ENCODE results near the gene SESN1.
"Not testable (repeated sequence)": the region's sequence is repeated elsewhere in the genome, so short reads cannot be mapped to it uniquely, and the experiment has no call there.

The SESN1 gene

DNA sequence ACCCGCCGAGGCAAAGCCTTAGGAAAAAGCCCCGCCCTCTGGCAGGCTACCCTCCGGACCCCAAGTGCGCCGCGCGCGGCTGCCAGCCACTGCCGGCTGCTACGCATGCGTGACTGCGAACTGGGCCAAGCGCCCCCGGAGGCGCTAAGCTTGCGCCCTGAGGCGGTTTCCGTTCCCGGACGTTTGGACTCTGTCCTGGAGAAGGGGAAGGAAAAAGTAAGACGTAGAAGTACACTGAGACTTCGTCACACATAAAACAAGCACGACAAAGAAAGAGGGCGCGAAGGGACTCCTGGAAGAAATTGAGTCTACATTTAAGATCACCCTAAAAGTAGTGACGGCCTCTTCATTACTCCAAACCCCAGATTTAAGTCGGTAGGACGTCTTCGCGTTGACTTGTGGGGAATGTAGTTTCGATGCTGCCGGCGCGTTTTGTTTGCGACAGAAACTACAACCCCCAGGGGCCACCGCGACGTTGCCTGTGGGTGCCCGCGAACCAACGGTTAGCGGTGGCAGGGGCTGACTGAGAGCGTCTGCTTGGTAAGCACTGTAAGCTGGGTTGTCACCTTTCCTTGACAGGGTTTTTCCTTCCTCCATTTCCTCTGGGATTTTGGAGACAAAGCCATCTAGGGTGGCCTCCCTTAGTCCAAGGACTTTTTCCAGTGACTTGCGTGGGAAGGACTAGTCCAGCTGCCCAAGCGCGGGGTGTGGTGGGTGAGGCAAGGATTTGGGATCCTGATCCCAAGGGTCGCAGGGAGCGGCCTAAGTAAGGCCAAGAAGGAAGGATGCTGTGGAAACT, 589 bp upstream of the SESN1 start, which contains the start of gene CEP57L1:
CEP57L1 (plus strand) TSS at position 472 of the 799 bp plus-strand sequence. CDS start 49,715 bp downstream, outside the sequence.
- peak; percentile 77 for DNase-seq (ENCODE audit: low read depth)

DNA sequence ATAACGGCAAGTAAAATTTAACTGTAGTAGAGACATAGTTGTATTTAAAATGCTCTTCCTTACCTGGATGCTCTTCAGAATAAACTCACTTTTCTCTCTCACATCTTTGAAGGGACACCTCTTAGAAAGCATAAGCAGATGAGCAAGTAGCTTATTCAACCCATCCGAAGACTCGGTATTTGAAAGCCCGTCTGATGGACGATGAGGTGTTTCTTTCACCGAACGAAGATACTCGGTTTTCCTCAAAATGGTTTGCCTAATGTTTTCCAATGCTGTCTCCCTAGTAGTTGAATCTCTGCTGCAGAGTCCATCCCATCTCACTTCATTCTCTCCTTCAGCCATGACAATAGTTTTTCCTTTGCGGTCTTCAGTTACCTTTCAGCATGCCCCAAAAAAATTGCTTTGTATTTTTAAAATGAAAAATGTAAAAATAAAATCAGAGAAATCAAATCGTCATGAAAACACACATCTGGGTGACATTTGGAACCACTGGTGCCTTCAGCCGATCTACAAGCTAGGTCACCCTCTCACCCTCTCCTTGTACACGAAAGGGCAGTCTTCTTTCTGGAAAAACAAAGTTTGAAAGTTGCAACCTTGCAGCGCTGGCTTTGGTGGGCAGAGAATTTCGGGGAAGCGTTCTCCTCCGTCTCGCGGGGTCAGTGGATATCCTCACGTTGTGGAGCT, 772 bp downstream of the SESN1 start:
- no peak for DNase-seq (ENCODE audit: low read depth)

DNA sequence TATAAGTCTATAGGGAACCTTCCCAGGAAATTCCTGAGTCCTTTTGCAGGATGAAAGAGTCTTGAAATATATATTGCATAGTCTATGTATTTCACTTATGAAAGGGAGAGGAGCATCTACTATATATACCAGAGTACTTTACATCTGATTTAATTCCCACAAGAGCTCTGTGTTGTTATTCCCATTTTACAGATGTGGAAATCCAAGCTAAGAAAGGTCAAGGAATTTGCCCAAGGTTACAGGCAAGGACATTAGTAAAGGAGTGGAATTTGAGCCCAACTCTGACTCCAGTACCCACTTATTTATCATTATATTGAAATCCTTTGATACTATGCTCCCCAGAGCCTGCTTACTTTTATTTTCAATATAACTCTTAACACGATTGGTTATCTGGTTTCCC, 2.6 kb downstream of the SESN1 start:
- DNase-seq (ENCODE audit: low read depth), result no peak

DNA sequence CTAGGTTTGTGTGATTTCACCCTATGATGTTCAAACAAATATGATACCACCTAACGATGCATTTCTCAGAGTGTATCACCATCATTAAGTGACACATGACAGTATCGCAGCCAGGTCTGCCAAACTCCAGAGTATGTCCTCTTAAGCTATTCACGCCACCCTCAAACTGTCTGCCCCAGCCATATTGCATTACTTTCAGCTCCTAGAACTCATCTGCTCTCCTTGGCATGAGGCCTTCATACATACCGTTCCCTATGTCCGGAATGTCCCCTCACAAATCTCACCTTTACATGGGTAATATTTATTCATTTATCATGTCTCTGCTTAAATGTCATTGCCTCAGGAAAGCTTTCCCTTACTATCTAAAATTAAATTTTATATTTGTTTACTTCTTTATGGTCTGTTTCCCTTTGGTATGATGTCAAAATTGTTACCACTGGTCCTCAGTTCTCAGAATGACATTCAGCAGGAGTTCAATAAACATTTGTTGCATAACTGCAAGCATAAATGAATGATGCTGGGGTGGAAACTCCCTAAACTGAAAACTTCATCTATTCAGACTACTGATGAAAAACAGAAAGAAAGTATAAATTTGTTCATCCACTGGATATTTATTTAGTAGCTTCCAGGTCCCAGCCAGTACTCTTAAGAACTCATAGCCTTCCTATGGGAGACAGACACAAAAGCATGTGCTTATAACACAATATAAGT, 3.2 kb downstream of the SESN1 start:
- no peak for DNase-seq (ENCODE audit: low read depth)

DNA sequence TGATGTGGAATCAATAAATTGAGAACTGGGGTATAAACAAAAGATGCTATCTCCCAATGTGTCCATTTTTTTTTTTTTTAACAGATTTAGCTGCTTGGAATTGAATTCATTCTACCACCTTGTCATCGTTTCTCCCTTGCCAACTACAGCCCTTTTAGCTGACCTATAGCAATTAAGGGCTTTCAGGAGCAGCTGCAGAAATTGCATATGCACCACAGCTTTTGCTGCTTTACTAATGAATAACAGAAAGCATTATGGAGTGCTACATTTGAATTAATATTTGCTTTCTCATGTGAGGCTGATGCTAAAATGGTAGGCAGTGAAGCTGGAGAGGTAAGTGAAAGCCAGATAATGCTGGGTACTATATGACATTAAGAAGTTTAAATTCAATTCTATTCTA, 5.7 kb downstream of the SESN1 start:
- no peak for DNase-seq (ENCODE audit: low read depth)

DNA sequence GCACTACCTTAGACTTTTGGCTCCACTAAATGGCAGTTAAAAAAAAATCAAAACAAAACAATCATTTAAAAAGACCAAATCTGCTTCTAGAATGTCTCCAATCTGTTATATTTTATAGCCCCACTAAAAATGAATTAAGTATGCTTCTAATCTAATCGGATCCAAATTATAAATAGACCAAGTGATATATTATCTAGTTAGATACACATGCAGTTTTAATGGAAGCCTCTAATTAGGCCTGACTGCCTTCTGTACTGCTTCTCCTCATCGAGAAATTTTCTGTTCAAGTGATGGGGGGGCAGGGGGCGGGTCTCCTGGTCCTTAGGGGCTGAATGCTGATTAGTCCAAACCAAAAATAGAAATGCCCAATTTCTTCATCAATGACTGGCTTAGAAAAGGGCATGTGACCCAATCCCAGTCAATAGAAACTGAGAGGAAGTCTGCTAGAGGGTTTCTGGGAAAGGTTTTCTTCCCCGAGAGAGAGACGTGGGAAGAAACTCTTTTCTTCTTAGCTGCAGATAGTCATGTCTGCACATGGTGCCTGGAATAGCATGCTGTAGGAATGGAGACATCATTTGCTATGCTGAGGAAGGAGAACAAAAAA, 6.9 kb downstream of the SESN1 start:
- no peak for DNase-seq (ENCODE audit: low read depth)

DNA sequence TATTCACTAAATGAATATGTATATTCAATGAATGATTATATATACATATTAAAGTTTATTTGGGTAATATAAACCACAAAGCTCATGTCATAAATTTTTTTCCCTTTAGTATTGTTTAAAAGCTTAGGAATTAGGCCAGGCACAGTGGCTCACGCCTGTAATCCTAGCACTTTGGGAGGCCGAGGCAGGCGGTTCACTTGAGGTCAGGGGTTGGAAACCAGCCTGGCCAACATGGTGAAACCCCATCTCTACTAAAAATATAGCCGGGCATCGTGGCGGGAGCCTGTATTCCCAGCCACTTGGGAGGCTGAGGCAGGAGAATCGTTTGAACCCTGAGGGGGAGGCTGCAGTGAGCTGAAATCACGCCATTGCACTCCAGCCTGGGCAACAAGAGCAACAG, 10.5 kb downstream of the SESN1 start:
- DNase-seq (ENCODE audit: low read depth), result not testable (repeated sequence)

DNA sequence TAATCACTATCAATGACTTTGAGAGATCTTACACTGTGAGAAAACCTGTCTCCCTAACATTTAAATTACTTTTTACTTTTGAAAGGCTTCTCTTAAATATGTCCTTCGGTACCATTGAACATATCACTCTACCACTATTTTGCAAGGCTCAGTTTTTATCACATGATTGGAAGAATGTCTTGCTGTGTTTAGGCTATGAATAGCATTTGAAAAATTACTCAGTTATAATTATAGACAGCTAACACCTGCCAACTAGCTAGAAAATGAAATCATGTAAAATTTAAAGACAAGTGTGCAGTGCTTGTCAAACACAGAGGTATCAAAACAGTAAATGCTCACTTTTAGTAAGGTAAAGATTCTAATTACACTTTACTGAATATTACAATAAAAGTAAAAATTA, 11.0 kb downstream of the SESN1 start:
- no peak for DNase-seq (ENCODE audit: low read depth)

DNA sequence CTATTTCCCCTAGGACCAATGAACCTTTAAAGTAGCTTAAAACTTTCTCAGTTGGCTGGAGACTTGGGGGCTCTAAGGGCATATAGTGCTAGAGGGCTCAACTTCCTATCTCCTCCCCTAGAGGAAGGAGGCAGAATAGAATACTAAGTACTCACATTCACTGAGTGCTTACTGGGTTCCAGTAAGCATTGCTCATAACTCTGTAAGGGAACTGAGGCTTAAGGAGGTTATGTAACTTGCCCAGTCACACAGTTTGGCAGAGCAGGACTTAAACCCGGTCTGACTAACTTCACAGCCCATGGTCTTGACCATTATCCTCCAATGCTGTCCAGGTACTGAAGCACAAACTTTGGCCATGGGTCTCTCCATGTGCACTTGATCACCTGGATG, 12.5 kb downstream of the SESN1 start:
- no peak for DNase-seq (ENCODE audit: low read depth)

DNA sequence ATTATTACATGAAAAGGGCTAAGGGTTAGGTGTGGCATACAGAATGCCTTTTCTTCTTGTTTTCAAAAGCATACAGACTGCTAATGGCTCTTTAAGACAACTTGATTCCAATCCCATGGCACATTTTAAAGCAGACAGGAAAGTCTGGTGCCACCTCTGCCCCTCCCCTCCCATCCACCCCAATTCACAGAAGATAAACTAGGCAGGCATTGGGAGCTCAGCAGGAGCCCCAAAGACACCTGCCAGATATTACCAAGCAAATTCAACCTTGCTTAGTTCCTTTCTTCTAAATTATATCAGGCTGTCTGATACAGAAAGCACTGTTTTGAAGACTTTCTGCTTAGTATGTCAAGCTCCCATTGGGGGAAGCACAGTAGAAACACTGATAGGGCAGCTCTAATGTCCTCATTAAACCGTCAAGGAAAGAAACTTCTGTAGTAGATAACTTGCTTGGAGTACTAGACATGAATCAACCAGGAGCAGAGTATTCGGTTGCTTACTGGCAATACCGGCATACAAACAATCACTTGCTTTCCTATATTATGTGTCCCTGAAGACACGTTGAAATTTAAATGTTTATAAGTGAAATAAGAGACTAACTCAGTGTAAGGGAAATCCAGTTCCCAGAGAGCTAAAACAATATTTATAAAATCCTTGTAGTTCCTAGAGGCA, 13.0 kb downstream of the SESN1 start:
- DNase-seq (ENCODE audit: low read depth), result no peak

DNA sequence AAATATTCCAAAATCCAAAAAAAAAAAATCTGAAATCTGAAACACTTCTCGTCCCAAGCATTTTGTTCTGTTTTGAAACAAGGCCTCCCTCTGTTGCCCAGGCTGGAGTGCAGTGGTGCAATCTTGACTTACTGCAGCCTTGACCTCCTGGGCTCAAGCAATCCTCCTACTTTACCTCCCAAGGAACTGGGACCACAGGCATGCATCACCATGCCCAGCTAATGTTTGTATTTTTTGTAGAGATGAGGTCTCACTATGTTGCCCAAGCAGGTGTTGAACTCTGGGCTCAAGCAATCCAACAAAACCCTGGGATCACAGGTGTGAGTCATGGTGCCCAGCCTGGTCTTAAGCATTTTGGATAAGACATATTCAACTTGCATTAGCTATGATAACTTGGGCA, 13.6 kb downstream of the SESN1 start:
- DNase-seq (ENCODE audit: low read depth), result no peak

DNA sequence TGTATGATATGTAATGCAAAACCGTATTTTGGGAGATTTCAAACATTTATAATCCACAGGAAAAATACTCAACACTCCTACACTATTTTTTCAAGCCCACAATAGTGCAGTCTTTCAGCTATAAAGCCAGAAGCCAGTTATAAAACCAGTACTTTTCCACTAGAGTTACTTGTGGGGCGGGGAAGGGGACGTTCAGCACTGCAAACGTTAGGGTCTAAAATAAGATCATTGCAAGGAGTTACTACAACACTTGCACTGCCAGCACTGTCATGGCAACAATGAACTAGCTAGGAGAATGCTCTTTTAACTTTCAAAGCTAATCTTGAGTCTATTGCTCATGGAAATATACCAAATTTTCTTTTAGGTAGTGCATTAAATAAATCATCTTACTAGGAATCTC, 14.7 kb downstream of the SESN1 start:
- no peak for DNase-seq (ENCODE audit: low read depth)

DNA sequence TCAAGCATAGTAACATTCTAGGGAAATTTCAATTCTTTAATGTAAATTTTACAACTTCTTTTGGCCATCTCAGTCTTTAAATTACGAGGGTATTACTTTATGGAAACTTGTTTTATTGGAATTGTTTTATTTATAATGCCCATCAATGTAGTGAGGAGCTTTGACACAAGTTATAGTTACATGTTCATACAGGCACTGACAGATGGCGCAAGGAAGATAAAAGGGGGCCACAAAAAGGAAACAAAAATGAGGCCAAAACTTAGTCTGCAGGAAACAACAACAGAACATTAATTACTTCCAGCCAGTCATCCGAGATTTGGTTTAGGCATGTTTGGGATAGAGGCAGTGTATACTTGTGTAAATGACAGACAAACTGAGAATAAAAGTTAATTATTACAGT, 18.3 kb downstream of the SESN1 start:
- no peak for DNase-seq (ENCODE audit: low read depth)

DNA sequence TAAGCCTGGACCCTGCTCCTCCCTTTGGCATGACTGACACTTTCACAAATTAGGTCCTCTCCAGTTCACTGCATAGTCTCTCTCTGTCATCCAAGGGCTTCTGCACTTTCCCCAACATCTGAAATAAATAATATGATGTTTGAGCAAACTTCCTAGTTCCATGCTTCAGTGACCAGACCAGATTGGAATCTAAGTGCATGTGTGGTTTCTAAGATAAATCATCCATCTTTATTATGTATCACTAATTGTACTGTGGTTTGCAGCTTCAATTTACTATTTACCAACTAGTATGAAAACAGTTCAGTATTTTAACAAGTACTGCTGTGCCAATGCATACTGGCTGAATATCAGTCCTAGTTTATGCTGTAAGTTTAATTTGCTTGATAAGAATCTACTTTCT, 18.7 kb downstream of the SESN1 start:
- no peak for DNase-seq (ENCODE audit: low read depth)

DNA sequence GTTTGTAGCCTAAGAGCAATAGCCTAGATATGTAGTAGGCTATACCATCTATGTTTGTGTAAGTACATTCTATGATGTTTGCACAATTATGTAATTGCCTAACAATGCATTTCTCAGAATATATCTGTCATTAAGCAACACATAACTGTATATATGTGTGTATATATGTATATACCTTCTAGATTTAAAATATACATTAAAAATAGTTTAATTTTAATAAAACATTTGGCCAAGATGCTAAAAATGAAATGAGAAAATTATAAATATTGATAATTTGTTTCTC, 20.6 kb downstream of the SESN1 start:
- DNase-seq (ENCODE audit: low read depth), result no peak

DNA sequence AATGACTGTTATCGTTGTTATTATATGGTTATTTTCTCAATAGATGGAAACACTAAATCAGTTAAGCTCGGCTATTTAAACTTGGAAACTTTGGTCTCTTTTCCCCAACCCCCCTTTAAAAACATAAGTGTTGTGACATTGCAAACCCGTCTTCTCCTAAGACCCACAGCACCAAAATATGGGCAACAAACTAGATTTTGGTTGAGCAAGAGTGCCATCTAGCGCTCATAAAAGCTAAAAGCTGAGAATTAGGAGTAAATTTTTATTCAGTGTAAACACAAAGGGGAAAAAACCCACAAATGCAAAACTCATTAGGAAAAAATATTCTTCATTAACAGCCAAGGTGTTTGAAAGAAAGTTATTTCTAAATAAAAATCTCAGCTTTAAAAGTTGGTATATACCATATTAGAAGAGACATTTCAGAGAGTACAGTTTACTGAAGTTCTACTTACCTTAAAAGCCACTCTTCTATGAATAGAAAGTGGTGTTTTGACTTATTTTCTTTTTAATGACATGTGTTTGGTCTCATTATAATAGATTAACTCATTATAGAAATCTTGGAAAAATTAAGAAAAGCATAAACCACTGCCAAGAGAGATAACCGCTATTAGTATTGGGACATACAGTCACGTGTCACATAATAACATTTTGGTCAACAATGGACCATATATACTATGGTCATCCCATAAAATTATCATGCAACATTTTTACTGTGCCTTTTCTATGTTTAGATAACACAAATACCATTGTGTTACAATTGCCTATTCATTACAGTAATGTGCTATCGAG, 21.1 kb downstream of the SESN1 start:
- no peak for DNase-seq (ENCODE audit: low read depth)

DNA sequence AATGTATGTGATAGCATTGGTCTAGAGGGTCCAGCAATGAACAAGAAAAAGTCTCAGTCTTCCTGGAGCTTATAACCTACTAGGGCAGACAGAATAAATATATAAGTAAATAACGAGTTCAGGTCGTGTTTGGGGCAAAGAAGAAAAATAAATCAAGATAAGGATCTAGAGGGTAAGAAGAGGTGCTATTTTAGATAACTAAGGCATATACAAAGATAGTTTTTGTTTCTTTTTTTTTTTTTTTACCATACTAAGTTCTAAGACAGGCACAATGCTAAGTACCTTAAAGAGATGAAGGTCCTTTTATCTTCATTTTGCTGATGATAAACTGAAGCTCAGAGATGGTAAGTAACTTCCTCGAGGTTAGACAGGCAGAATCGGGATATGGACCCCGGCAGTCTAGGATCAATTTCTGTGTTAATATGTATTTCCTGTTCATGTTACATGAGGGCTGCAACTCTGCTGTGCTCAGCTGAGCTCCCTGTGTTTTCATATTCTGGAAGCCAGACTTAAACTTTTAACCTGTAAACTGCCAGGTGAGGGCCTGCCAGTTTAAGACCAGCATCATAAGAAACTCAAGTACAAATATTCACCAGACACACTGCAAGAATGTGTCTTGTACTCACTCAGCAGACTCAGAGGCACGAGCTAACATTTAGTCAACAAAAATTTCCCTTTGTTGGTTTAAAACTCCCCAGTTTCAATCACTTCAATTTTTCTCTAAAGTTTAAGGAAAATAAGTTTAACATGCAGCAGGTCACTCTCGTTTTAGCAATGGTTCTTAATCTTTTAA, 23.3 kb downstream of the SESN1 start:
- no peak for DNase-seq (ENCODE audit: low read depth)

DNA sequence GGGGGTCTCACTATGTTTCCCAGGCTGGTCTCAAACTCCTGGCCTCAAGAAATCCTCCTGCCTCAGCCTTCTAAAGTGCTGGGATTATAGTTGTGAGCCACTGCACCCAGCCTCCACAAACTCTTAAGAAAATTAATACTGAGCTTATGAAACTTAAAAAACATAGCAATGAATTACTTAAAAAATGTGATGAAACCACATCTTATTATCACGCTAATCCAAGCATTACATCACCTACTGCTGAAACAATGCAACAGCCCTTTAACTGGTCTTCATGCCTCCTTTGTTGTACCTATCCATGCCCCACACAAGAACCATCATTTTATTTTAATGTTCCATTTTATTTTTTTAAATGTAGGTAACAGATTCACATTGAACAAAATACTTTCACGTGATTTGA, 24.9 kb downstream of the SESN1 start:
- DNase-seq (ENCODE audit: low read depth), result no peak

DNA sequence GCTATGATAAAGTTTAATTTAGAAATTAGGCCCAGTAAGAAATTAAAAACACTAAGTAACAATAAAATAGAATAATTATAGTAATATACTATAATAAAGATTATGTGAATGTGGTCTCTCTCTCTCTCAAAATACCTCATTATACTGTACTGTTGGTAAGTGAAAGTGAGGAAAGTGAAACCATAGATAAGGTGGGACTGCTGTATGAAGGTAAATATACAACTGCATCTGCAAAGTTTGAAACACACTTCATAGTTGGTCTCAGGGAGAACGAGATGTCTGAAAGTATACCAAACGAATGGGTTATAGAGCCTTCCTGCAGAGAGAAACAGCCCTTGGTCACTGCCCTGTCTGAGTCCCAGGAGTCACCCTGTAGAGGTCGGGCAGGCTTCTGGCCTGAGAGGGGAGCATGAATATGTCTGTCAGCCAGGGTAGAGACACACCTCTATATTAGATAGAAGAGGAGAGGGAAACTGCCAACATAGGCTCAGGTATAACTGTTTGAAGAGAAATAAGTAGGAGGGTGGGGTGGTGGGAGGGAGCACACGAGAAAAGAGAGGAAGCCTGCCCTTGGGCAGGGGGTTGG, 31.8 kb downstream of the SESN1 start:
- no peak for DNase-seq (ENCODE audit: low read depth)

DNA sequence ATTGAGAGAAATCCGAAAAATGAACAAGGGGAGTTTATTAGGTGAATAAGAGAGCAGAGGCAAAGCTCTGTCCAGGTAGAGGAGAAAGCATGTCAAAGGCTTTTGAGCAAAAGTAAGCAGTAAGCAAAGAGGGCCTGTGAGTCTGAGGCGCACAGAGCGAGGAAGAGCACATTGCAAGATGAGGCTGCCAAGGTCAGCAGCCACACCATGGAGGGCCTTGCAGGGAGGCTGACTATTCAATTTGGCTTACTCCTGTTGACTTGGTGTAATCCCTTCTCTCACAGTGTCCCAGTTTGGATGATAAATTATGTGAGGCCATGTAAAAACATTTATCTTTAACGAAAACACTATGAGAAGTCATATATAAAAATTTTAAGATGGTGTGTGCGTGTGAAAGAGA, 32.4 kb downstream of the SESN1 start:
- DNase-seq (ENCODE audit: low read depth), result no peak
